HL-60 (cell line): Measurements from ENCODE around the gene DESI1.
A peak's percentile ranks its signal among the peaks of the same experiment; 100 is the strongest.

Experiments used
- POLR2AphosphoS5 ChIP-seq: IDR thresholded peaks from 2 replicates; pipeline ENCODE4 v1.6.1; 2012; ENCODE audit warnings: low read depth
- TF ChIP-seq, protein P1 (sequence below): IDR thresholded peaks from 2 replicates; pipeline ENCODE4 v1.6.1; 2012; ENCODE audit warnings: low read depth; ENCODE audit not compliant: insufficient replicate concordance
- TF ChIP-seq, protein P2 (sequence below): IDR thresholded peaks from one replicate; pipeline ENCODE4 v1.5.1; 2011; ENCODE audit warnings: low read length, control low read depth, inconsistent platforms; ENCODE audit not compliant: insufficient read depth

DNA sequence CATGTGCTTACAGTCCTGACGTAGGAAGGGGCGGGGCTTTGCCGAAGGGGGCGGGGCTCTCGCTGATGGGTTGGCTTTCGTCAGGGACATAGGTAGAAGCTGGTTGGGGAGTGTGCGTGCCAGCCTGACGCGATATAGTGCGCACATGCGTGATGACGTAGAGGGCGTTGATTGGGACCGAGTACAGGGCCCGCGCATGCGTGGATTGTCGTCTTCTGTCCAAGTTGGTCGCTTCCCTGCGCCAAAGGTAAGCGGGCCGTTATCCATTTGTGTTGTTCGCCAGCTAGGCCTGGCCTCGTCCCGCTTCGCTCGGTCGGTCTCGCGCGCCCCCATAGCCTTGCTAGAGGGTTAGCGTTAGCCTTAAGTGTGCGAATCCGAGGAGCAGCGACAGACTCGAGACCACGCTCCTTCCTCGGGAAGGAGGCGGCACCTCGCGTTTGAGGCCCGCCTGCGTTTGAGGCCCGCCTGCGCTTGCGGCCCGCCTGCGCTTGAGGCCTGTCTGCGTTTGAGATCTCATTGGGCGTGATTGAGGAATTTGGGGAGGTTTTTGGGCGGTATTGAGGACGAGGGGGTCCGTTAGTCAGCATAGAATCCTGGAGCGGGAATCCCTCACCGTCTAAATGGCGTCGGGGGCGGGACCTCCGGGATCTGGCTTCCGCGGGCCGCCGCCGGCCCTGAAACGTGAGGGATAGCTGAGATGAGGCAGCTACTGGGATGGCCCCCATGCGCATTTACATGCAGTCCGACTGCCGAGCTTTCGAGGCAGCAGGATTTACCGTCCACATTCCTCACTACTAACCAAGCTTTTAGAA, 462 bp upstream of the DESI1 start, which contains the start of gene XRCC6:
- TF ChIP-seq, protein P1, sequence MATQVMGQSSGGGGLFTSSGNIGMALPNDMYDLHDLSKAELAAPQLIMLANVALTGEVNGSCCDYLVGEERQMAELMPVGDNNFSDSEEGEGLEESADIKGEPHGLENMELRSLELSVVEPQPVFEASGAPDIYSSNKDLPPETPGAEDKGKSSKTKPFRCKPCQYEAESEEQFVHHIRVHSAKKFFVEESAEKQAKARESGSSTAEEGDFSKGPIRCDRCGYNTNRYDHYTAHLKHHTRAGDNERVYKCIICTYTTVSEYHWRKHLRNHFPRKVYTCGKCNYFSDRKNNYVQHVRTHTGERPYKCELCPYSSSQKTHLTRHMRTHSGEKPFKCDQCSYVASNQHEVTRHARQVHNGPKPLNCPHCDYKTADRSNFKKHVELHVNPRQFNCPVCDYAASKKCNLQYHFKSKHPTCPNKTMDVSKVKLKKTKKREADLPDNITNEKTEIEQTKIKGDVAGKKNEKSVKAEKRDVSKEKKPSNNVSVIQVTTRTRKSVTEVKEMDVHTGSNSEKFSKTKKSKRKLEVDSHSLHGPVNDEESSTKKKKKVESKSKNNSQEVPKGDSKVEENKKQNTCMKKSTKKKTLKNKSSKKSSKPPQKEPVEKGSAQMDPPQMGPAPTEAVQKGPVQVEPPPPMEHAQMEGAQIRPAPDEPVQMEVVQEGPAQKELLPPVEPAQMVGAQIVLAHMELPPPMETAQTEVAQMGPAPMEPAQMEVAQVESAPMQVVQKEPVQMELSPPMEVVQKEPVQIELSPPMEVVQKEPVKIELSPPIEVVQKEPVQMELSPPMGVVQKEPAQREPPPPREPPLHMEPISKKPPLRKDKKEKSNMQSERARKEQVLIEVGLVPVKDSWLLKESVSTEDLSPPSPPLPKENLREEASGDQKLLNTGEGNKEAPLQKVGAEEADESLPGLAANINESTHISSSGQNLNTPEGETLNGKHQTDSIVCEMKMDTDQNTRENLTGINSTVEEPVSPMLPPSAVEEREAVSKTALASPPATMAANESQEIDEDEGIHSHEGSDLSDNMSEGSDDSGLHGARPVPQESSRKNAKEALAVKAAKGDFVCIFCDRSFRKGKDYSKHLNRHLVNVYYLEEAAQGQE, result peak; percentile 38
- TF ChIP-seq, protein P2, sequence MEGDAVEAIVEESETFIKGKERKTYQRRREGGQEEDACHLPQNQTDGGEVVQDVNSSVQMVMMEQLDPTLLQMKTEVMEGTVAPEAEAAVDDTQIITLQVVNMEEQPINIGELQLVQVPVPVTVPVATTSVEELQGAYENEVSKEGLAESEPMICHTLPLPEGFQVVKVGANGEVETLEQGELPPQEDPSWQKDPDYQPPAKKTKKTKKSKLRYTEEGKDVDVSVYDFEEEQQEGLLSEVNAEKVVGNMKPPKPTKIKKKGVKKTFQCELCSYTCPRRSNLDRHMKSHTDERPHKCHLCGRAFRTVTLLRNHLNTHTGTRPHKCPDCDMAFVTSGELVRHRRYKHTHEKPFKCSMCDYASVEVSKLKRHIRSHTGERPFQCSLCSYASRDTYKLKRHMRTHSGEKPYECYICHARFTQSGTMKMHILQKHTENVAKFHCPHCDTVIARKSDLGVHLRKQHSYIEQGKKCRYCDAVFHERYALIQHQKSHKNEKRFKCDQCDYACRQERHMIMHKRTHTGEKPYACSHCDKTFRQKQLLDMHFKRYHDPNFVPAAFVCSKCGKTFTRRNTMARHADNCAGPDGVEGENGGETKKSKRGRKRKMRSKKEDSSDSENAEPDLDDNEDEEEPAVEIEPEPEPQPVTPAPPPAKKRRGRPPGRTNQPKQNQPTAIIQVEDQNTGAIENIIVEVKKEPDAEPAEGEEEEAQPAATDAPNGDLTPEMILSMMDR, result no peak
- TF ChIP-seq POLR2AphosphoS5, result peak; percentile 87
